ENCODE results near the gene NCKAP5.

Gene NCKAP5

DNA sequence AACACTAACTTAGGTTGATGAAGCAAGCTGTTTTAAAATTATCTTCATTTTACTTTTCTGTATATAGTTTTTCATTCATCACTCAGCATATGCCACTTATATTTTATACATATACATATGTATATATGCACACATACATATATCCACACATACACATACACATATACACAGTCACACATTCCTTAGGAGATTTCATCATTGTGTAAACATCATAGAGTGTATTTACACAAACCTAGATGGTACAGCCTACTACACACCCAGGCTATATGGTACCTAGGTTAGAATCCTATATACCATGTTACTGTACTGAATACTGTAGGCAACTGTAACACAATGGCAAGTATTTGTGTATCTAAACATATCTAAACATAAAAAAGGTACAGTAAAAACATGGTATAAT, 602.8 kb downstream of the NCKAP5 start:
- no peak for DNase-seq (ENCODE audit: low read depth in 2 of 3, low spot score in 2 of 3)

DNA sequence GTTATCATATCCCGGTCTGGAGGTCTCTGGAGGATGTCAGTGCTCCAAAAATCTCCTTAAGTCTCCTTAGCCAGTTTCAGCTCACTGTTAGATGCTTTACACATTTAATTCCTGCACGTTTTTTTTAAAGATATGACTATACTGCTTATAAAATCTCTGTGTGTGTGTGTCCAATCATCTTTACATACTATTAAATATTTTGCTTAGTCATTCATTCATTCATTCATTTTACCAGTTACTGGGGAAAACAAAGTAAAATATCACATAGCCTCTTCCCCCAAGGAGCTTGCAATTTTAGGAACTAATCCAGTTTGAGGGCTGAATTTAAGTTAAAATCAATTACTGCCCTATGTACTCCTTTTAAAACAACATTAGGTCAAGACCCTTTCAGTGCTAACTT, 605.1 kb downstream of the NCKAP5 start:
- DNase-seq (ENCODE audit: low read depth in 2 of 3, low spot score in 2 of 3), result no peak

DNA sequence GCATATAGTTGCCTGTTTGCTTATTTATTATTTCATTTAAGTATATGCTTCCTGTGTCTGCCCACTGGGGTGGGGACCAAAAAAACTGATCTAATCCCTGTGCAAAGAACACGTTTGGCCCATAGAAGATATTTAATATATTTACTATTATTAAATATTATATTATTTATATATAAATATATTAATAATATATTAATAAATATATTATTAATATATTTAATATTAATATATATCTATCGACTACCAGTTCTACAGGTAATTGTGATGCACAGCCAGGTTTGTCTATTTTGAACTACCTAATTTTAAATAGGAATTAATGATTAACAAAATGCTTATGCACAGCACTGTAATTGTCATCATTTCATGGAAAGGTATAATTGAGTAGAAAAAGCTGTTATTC, 609.4 kb downstream of the NCKAP5 start:
- DNase-seq (ENCODE audit: low read depth in 2 of 3, low spot score in 2 of 3), result no peak

DNA sequence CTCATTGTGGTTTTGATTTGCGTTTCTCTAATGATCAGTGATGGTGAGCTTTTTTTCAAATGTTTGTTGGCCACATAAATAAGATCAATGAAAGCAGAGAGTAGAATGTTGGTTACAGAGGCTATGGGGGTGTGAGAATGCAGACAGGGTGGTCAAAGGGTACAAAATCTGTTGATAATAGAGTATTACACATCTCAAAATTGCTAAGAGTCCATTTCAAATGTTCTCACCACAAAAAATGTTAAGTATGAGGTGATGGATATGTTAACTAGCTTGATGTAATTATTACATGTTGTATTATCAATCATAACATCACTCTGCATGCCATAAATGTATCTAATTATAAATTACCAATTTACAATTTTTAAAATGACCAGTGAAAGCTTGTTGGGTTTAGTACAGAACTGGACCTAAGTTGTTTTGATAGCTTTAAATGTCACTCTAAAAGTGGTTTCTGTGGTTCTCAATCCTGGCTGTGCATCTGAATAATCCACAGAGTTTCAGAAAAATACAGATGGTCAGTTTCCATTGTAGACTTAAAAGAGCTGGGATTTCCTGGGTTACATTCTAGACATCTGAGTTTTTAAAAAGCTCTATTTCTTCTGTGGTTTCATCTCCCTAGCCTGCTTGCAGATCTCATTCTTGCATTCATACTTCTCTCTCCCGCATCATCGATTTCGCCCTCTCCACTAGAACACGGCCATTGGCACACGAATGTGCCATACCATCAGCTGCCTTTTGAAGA, 612.2 kb downstream of the NCKAP5 start:
- DNase-seq (ENCODE audit: low read depth in 2 of 3, low spot score in 2 of 3), result no peak

DNA sequence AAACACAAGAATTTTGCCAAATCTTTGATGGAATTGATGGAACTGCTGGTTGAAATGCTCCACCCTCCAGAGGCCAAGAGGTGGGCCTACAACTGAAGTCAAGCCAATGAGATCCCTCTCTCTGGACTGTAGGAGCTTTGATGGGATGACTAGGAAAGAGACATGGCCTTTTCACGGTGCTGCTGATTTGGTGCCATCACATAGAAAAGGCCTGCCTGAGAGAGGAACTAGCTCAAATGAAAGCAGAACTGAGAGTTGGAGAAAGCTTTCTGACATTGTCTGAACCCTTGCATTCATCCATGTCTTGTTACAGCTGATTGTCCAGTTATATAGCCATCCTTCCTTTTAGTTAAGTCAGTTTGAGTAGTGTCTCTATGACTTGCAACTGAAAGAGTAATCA, 614.5 kb downstream of the NCKAP5 start:
- no peak for DNase-seq (ENCODE audit: low read depth in 2 of 3, low spot score in 2 of 3)

DNA sequence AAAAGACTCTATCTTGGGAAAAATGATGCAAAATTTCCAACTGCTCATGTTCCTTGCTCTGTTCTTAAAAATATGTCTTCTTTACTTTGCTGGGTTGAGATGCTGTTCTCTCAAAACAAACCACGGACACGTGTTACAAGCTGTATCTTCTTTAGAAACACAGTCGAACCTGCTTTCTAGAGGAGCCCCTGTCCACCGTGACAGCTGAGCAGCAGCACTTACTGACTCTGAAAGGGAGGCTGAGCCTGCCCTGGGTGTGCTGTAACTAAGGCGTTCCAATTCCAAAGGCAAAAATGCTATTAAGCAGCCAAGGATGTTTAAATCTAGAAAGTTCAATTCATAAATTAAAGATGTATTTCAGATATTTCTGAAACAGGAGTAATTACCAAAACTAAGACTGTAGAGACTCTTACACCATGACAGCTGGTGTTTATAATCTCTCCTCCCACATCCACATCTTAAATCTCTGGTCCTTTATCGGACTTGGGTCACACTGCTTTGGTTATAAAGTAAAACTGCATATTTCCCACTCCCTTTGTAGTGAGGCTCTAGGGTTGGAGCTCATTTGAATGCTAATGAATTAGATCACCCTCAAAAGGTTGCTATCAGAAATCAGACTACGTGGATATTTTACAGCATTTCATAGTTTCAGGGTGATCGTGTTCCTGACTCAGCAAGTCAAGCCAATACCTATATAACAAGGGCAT, 617.1 kb downstream of the NCKAP5 start:
- no peak for DNase-seq (ENCODE audit: low read depth in 2 of 3, low spot score in 2 of 3)

DNA sequence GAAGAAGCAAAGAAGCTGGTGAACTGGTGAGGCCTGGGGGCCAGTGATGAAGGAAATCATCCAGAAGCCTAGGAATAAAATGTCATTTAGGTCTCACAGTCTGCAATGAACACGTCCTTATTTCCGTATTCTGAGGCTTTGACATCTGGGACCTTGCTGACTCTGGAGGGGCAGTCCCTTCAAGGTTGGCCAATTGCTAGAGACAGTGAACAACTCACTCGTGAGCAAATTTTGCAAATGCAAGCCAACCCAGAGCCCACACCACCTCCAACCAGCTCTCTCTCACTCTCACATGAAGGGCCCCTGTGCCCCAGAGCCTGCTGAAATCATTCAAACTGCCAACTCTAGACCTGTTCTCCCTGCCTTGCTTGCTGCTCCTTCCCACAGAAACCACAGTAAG, 619.2 kb downstream of the NCKAP5 start:
- no peak for DNase-seq (ENCODE audit: low read depth in 2 of 3, low spot score in 2 of 3)

DNA sequence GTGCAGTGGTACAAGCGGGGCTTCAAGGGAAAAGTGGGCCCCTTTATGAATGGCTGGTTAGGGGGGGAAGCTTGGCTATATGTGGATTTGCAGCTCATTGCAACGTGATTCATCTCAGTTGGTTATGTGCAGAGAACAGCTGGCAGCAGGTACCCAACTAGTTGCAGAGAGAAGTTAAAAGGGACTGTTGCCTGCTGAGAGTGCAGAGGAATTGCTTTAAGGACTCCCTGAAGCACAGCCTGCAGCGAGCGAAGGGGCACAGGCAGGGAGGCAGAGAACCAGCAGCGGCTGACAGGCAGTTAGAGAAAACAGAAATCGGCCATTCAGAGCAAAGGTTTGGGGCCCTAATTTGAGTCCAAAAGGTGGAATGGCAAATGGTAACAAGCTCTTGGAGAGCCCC, 620.1 kb downstream of the NCKAP5 start:
- DNase-seq (ENCODE audit: low read depth in 2 of 3, low spot score in 2 of 3), result no peak

DNA sequence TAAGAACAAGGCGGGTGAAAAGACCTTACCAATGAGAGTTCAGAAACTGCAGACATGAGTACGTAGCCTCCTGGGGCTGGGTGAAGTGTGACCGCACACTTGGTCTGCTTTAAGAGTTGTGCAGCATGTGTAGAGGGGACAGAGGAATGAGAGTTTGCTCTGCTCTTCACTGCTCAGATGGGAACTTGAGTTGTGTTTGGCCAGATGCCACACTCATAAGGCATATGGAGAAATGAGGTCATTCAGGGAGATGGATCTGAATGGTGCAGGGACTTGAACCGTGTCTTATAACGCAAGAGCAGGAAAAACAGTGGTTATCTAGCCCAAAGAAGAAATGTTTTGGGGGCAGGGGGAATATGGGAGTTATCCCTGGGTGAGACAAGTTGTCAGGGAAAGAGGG, 624.4 kb downstream of the NCKAP5 start:
- DNase-seq (ENCODE audit: low read depth in 2 of 3, low spot score in 2 of 3), result no peak

DNA sequence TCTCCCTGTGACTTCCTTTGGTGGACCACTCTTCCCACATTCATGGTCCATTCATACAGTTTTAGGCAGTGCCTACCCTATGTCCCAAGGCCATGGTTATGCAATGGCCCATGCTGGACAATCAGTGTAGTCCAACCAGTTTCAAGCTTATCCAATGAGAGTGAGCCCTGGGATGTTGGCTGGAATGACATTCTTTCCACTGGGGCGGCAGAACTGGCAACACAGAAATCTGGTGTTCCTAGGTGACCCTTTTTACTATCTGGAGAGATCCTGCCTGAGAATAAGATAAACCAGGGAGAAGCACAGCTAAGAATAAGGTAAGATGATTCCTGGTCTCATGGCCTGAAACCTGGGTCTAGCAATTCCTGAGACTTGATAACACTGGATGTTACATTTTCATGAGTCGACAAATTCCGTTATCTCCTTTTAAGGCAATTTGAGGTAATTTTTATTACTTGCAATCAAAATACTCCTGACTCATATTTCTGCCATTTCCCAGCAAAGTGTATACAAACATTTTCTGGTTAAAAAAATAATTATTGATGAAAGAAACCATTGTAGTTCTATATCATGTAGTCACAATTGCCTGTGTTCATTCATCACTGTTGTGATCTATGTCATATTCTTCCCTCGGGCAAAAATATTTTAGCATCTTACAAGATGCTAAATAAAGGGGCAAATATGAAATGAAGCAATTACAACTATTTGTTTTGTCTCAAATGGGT, 626.8 kb downstream of the NCKAP5 start:
- DNase-seq (ENCODE audit: low read depth in 2 of 3, low spot score in 2 of 3), result no peak

DNA sequence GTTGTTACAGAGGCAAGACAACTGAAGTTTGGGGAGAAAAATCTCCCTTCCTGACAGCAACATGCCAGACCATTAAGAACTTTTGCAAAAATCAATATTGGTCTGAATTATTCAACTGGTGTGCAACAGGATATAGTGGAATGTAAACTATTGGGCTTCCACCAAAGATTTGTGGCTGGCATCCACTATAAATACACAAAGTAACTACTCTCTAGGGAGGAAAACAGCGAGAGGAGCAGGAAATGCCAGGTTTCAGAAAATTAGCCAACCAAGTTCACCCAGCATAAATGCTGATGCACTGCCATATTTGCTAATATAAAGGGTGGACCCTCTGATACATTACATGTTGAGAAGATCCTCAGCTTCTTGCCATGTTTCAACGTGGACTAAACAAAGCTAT, 630.6 kb downstream of the NCKAP5 start:
- DNase-seq (ENCODE audit: low read depth in 2 of 3, low spot score in 2 of 3), result no peak

DNA sequence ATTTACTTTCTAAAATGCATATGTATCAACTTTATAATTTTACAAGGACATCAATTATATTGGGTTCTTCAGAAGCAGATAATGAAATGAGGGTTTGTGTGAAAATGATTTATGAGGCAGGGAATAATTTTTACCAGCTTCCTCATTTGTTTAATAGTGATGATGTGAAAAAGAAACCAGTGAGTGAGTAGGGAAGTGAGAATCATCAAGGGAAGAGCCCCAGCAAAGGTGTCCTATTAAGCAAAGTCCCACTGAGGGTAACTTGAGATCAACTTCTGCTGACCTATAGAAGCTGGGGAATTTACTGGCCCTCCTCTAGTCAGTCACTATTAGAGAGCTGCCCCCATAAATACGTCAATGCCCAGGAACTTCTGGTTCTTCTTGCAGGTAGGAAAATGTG, 631.5 kb downstream of the NCKAP5 start:
- no peak for DNase-seq (ENCODE audit: low read depth in 2 of 3, low spot score in 2 of 3)

DNA sequence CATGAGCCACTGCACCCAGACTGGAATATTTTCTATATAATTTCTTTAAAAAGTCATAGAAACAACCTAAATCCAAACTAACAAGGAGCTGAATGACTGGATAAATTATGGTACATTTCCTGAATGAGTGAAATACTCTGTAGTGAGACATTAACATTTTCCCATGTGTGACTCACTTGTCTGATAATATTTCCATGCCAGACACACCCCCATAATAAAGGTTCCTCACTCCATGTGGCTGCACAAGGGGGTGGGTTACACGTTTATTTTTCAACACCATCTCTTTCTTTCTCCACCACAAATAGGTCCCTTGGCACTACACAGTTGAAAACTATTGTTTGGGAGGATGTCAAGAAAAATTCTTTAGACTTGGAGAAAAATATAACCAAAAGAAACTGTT, 632.0 kb downstream of the NCKAP5 start:
- DNase-seq (ENCODE audit: low read depth in 2 of 3, low spot score in 2 of 3), result no peak

DNA sequence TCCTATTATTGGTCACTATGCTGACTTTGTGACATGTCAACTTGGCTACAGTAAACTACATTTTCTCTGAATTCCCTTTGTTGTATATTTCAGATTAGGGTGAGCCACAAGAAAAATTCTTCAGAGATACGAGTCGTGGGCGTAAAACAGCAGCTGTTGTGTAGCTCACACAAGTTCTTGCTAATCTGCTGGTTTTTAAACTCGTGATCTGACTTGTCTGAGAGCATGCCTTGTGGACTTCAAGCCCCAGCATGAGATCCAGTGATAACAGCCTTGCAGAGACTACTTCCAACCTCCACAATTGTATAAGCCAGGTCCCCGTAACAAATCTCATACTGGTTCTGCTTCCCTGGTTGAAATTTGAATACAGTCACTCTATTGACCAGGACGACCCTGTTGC, 638.5 kb downstream of the NCKAP5 start:
- DNase-seq (ENCODE audit: low read depth in 2 of 3, low spot score in 2 of 3), result no peak

DNA sequence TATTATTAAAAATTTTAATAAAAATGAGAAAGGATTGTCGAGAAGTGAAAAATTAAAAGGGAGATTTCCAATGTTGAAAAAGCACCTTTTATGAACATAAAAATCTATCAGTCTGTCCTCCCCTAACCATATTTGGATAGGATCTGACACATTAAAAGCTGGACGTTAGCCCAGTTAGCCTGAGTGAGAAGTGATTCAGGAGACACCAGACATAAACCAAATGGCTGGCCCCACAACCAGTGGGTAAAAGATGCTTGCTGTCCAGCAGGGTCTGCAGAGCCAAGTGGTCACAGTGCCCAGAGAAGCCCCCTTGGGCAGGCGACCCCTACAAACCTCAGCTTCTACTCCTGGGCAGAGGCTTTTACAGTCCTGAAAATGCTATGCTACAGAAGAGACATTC, 644.5 kb downstream of the NCKAP5 start:
- no peak for DNase-seq (ENCODE audit: low read depth in 2 of 3, low spot score in 2 of 3)

DNA sequence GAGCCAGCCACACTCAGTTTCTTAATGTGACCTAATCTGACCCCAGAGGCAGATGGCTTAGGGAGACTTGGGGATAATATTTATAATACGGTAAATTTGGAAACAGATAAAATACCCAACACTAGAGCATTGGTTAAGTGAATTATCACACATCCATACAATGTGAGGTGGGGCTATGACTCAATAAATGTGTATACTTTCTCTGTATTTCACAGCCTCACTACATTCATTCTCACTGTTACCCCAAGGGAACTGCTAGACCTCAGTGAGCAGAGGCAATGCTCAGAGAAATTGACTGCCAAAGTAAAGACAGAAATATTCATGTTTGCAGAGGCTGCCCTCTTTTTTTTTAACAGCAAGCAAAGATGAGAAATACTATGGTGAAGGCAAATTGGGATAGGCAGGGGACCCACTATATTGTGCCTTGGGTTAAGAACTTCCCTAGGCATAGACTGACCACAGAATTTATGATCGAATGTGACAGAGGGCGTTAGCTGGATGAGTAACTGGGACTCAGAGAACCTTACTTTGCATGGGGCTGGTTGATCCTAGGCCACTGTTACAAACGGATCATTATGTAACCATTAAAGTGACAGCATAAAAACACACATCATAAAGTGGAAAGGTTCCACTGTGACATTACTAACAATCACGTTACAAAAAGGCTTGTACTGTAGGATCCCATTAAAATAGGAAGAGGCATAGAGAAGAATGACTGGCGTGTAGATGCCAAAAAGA, 652.3 kb downstream of the NCKAP5 start:
- no peak for DNase-seq (ENCODE audit: low read depth in 2 of 3, low spot score in 2 of 3)

DNA sequence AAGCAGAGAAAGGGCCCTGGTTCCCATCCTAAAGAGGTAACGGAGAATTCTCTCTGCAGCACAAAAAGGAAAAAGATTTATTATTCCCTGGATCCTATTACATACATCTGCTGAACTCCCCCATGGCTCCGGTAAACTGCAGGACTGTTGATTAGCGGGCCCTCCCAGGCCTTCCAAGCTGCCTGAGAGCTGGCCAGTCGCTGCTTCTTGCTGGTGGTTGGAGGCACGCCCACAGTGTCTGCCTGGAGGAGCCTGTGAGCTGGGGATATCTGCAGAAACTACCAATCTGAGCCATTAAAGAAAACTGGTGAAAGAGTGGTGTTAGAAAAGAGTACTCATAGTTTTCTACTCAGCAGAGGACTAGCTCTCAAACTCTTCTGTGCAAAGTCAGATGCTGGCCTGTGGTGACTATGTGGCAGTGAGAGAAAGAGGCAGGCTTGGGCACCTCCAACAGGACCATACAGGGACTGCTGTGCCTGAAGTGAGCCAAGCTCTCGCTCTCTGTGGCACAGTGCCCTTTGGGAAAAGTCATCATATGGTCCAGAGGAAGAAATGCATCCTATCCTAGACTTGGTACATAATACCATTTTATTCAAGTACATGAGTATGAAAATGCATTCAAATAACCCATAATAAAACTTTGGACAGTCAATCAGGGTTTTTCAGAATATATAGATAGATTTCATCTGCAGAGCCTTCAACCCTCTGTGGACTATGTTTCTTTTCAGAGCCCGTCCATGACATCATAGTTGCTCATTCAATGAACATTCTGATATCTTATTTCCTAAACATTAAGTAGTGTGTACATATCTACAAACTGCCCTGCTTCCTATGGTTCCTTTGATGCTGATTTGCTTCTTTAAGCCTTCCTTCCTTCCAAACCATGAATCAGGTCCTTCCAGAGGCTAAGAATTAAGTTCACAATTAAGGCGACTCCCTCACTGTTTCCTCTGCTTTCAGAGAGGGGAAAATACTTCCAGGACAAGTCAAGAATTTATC, 656.2 kb downstream of the NCKAP5 start:
- DNase-seq (ENCODE audit: low read depth in 2 of 3, low spot score in 2 of 3), result no peak

DNA sequence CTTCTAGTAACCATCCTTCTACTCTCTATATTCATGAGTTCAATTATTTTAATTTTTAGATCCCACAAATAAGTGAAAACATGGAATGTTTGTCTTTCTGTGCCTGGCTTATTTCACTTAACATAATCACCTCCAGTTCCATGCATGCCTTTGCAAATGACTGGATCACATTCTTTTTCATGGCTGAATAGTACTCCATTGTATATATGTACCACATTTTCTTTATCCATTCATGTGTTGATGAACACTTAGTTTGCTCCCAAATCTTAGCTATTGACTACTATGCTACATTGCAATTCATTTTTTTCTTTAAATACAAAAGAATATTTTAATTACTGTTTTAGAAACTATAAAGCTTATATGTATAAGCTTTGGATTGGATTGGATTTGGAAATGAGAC, 657.8 kb downstream of the NCKAP5 start:
- no peak for DNase-seq (ENCODE audit: low read depth in 2 of 3, low spot score in 2 of 3)

DNA sequence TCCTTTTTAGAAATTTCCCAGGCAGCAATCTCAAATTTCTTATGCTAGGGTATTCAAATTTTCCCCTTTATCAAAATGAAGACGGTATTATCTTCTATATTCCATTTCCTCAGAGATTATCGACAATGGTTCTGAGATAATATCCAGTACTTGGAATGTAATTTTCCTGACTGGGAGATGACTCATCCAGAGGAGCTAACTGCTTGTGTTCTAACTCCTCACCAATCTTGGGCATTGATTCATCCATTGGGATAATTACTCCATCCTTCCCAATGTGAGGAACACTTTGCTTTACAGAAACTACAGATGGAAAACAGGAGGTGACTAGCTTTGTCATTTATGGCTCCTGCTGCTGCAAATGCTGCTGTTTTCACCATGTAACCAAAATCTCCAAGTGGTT, 658.8 kb downstream of the NCKAP5 start:
- DNase-seq (ENCODE audit: low read depth in 2 of 3, low spot score in 2 of 3), result no peak

DNA sequence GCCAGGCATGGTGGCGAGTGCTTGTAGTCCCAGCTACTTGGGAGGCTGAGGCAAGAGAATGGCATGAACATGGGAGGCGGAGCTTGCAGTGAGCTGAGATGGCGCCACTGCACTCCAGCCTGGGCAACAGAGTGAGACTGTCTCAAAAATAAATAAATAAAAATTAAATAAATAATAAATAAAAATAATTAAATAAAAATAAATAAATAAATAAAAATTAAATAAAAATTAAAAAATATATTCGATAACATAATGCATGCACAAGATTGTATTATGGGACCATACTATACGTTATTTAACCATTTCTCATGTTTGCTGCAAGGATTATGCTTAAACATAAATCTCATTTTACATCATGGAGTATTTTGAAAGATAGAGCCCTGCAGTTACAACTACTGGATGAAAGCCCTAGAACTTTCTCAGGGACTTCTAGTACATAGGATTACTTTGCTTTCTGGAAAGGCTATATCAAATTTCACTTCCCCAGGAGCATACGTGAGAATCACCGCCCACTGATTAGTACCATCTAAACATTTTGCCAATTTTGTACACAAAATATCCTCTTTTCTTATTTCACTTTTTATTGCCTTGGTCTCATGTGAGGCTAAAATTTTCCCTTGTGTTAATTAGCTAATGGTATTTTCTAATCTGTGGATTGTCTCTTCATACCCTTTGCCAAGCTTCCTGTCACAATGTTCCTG, 664.0 kb downstream of the NCKAP5 start:
- DNase-seq (ENCODE audit: low read depth in 2 of 3, low spot score in 2 of 3), result no peak
